MM.1S (cell line): ENCODE measurements around the gene EXOC7.

Experiments used
- EZH2 ChIP-seq: fragments of 300-600 bp; sonication (generic); optimal IDR thresholded peaks from 2 replicates; pipeline ENCODE3; 2017; ENCODE audit warnings: low read depth, mild to moderate bottlenecking, antibody characterized with exemption, low read length, mixed read lengths
- EZH2phosphoT487 ChIP-seq: fragments of 300-600 bp; sonication (generic); IDR thresholded peaks from 2 replicates; pipeline ENCODE4 v1.6.1; 2018; ENCODE audit warnings: antibody characterized with exemption, low read length
- TF ChIP-seq, protein P1 (sequence below): fragments of 300-600 bp; sonication (generic); IDR thresholded peaks from 2 replicates; pipeline ENCODE4 v1.5.1; 2016; ENCODE audit warnings: antibody characterized with exemption, low read length, mixed read lengths

DNA sequence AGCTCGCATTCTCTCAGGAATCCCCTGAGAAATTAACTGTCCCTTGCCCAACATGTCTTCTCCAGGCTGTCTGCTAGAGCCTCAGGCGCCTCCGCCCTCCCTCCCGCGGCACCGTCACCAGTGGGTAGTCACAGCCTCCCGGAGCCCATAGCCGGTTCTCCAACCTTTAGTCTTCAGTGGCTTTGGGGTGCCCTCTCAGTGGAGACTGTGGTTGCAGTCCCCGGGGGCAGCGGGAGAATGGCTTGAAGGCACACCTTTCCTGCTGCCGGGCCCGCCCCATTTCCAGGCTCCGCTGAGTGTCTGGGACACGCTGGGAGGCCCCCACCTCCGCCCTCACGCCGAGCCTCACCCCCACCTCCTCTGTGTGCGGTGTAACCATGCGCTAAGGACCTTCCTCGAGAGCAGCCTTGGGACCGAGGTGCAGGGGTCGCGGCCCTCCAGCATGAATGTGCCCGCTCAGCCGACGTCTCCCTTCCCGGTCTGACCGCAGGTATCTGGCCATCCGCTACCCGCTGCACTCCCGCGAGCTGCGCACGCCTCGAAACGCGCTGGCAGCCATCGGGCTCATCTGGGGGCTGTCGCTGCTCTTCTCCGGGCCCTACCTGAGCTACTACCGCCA, 27.3 kb downstream of the EXOC7 start:
- TF ChIP-seq EZH2phosphoT487 (no peak), EZH2 (no peak)
- TF ChIP-seq, protein P1, sequence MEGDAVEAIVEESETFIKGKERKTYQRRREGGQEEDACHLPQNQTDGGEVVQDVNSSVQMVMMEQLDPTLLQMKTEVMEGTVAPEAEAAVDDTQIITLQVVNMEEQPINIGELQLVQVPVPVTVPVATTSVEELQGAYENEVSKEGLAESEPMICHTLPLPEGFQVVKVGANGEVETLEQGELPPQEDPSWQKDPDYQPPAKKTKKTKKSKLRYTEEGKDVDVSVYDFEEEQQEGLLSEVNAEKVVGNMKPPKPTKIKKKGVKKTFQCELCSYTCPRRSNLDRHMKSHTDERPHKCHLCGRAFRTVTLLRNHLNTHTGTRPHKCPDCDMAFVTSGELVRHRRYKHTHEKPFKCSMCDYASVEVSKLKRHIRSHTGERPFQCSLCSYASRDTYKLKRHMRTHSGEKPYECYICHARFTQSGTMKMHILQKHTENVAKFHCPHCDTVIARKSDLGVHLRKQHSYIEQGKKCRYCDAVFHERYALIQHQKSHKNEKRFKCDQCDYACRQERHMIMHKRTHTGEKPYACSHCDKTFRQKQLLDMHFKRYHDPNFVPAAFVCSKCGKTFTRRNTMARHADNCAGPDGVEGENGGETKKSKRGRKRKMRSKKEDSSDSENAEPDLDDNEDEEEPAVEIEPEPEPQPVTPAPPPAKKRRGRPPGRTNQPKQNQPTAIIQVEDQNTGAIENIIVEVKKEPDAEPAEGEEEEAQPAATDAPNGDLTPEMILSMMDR, result no peak
